MM.1S (cell line): ENCODE measurements around the gene ADRA1B.

ENCODE experiments used
- EZH2 ChIP-seq: fragments of 300-600 bp; sonication (generic); optimal IDR thresholded peaks from 2 replicates; pipeline ENCODE3; 2017; ENCODE audit warnings: low read depth, mild to moderate bottlenecking, antibody characterized with exemption, low read length, mixed read lengths
- TF ChIP-seq, protein P1 (sequence below): fragments of 300-600 bp; sonication (generic); IDR thresholded peaks from 2 replicates; pipeline ENCODE4 v1.5.1; 2016; ENCODE audit warnings: antibody characterized with exemption, low read length, mixed read lengths

DNA sequence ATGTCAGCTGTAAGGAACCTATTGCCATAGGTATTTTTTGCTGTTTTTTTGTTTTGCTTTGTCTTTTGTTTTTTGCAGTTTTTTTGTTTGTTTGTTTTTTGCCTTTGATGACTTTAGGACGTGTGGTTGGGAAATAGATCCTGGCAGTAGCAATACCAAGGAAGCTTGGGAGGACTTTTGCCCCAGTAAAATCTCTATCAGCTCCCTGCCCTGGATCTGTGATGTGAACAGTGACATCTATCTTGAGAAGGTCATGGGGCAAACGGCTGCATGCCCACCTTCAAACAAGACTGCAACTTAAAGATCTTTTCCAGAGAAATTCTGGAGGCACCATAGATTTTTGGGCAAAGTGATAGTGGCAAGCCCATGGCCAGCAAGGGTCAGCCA lies 5.4 kb upstream of the ADRA1B start:
- TF ChIP-seq, protein P1, sequence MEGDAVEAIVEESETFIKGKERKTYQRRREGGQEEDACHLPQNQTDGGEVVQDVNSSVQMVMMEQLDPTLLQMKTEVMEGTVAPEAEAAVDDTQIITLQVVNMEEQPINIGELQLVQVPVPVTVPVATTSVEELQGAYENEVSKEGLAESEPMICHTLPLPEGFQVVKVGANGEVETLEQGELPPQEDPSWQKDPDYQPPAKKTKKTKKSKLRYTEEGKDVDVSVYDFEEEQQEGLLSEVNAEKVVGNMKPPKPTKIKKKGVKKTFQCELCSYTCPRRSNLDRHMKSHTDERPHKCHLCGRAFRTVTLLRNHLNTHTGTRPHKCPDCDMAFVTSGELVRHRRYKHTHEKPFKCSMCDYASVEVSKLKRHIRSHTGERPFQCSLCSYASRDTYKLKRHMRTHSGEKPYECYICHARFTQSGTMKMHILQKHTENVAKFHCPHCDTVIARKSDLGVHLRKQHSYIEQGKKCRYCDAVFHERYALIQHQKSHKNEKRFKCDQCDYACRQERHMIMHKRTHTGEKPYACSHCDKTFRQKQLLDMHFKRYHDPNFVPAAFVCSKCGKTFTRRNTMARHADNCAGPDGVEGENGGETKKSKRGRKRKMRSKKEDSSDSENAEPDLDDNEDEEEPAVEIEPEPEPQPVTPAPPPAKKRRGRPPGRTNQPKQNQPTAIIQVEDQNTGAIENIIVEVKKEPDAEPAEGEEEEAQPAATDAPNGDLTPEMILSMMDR, result no peak
- no peak for TF ChIP-seq EZH2
